HCEC 1CT (cell line): Measurements from ENCODE around the gene RAB23.
A peak's percentile ranks its signal among the peaks of the same experiment; 100 is the strongest.
"Not testable (repeated sequence)": the region's sequence is repeated elsewhere in the genome, so short reads cannot be mapped to it uniquely, and the experiment has no call there.

Source experiments
- DNase-seq: peaks from one replicate; pipeline ENCODE4 v3.0.0-alpha.2; 2017

The RAB23 gene

GRCh38 chr6:57221936-57222742 lies at the start of gene RAB23:
Gene RAB23 (minus strand): TSS chr6:57222307. CDS start chr6:57210380, 11,927 bp downstream.
- DNase-seq, result peak; percentile 84

- DNase-seq, result no peak
Measured at GRCh38 chr6:57268294-57268640, 46.2 kb upstream of the RAB23 start.

- DNase-seq, result peak; percentile 99
Measured at GRCh38 chr6:57267586-57268293, 45.6 kb upstream of the RAB23 start.

GRCh38 chr6:57265755-57266221 lies 43.7 kb upstream of the RAB23 start:
- DNase-seq, result peak; percentile 68

- DNase-seq, result no peak
Measured at GRCh38 chr6:57263739-57264138, 41.6 kb upstream of the RAB23 start.

- peak; percentile 95 for DNase-seq
Measured at GRCh38 chr6:57262901-57263694, 41.0 kb upstream of the RAB23 start.

GRCh38 chr6:57262488-57262887 lies 40.4 kb upstream of the RAB23 start:
- DNase-seq, result peak; percentile 68

- no peak for DNase-seq
Measured at GRCh38 chr6:57261926-57262325, 39.8 kb upstream of the RAB23 start.

- no peak for DNase-seq
Measured at GRCh38 chr6:57259064-57259463, 37.0 kb upstream of the RAB23 start.

GRCh38 chr6:57257911-57258541 lies 35.9 kb upstream of the RAB23 start:
- peak; percentile 82 for DNase-seq

GRCh38 chr6:57256541-57256940 lies 34.4 kb upstream of the RAB23 start:
- DNase-seq, result no peak

- DNase-seq, result peak; percentile 58
Measured at GRCh38 chr6:57255451-57256169, 33.5 kb upstream of the RAB23 start.

- DNase-seq, result no peak
Measured at GRCh38 chr6:57254055-57254717, 32.1 kb upstream of the RAB23 start.

GRCh38 chr6:57252975-57253374 lies 30.9 kb upstream of the RAB23 start:
- DNase-seq, result peak; percentile 70

- DNase-seq, result no peak
Measured at GRCh38 chr6:57252137-57252536, 30.0 kb upstream of the RAB23 start.

GRCh38 chr6:57250348-57250747 lies 28.2 kb upstream of the RAB23 start:
- DNase-seq, result no peak

GRCh38 chr6:57248311-57248895 lies 26.3 kb upstream of the RAB23 start:
- DNase-seq, result no peak

- peak; percentile 57 for DNase-seq
Measured at GRCh38 chr6:57247603-57248002, 25.5 kb upstream of the RAB23 start.

GRCh38 chr6:57246307-57246706 lies 24.2 kb upstream of the RAB23 start:
- no peak for DNase-seq

GRCh38 chr6:57243954-57244353 lies 21.8 kb upstream of the RAB23 start:
- no peak for DNase-seq

GRCh38 chr6:57243526-57243925 lies 21.4 kb upstream of the RAB23 start:
- DNase-seq, result not testable (repeated sequence)
